Right lobe of liver (tissue), 4 donors: ENCODE results near the gene ORC4.

Experiments used
- CTCF ChIP-seq, 4 donors: fragments of 200-600 bp in 3 of 4; fragments of 450-650 bp in 1 of 4; IDR thresholded peaks; one replicate each; pipeline versions ENCODE4 v1.5.1 to v1.8.0; 2016 to 2022; ENCODE audit warnings: antibody characterized with exemption in 4 of 4, mild to moderate bottlenecking in 2 of 4
- POLR2A ChIP-seq: fragments of 450-650 bp; IDR thresholded peaks from one replicate; pipeline ENCODE4 v1.6.1; 2017; ENCODE audit warnings: antibody characterized with exemption, mild to moderate bottlenecking
- donor health status: DM: no; HTN: no; CAD: no.
- donor health status: DM: no; HTN: no; CAD: no.
- donor health status: DM: no; HTN: yes; CAD: no.

GRCh38 chr2:148026573-148026972 is 6.0 kb upstream of the ORC4 start:
- TF ChIP-seq CTCF (IDR thresholded peaks at IDR 0.05) (no peak), POLR2A (no peak)
